ENCODE data around the gene PPP1R3E.
"Not testable (repeated sequence)": the region's sequence is repeated elsewhere in the genome, so short reads cannot be mapped to it uniquely, and the experiment has no call there.

Gene PPP1R3E

DNA sequence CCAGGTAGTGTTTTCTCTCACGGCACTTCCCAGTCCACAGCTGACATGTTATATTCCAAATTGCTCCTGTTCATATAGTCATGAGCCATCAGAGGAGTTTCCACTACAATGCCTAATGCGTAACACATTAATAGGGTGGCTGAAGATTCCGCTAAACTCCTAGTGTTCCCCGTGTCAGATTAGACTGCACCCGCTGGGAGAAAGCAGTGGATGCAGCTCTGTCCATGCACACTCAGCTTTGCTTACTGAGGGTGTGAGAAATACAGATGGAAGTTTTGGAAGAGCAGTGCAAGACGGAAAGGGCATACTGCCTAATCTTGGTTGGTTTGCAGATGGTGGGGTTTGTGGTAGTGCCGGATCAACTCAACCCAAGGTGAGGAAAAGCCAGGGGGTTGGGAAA, 5.6 kb downstream of the PPP1R3E start:
- no peak for DNase-seq

DNA sequence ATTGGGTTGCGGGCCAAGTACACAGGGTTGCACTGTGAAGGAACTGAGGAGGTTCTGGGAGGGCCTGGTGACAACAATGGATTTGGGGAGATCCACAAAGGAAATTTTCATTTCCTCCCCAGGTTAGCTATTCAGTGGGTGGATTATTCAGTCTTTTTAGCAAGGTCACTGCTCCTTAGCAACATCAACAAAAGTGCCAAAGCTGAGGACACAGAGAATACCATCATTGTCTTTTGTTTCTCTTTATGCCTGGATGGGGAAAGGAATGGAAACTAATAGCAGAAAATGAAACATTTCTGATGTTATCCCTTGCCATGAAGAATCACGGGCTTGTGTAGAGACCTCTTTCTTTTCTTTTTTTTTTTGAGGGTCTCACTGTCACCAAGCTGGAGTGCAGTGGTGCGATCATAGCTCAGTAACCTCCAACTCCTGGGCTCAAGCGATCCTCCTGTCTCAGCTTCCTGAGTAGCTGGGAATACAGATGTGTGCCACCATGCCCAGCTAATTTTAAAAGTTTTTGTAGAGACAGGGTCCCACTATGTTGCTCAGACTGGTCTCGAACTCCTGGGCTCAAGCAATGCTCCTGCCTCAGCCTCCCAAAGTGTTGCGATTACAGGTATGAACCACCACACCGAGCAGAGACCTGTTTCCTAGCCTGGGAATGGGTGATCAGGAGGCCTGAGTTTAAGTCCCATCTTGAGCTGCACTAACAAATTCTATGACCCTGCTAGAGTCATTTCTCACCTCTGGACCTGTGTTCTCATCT, 6.5 kb downstream of the PPP1R3E start:
- DNase-seq: no peak

DNA sequence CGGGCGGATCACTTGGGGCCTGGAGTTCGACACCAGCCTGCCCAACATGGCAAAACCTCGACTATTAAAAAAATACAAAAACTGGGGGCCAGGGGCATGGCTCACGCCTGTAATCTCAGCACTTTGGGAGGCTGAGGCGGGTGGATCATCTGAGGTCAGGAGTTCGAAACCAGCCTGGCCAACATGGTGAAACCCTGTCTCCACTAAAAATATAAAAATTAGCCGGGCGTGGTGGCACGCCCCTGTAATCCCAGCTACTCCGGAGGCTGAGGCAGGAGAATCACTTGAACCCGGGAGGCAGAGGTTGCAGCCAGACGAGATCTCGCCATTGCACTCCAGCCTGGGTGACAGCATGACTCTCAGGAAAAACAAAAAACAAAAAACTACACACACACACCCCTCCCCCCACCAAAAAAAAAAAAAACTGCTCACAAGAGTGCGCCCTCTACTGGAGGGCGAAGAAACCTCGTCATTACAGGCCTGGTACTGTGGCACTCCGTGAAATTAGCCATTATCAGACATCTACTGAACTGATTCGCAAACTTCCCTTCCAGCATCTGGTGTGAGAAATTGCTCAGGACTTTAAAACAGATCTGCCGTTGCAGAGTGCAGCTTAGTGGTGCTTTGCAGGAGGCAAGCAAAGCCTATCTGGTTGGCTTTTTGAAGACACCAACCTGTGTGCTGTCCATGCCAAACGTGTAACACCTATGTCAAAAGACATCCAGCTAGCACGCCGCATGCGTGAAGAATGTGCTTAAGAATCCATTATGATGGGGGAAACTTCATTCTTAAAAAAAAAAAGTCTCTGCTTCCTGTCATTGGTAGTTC, 7.7 kb downstream of the PPP1R3E start:
- DNase-seq: peak; percentile 44

DNA sequence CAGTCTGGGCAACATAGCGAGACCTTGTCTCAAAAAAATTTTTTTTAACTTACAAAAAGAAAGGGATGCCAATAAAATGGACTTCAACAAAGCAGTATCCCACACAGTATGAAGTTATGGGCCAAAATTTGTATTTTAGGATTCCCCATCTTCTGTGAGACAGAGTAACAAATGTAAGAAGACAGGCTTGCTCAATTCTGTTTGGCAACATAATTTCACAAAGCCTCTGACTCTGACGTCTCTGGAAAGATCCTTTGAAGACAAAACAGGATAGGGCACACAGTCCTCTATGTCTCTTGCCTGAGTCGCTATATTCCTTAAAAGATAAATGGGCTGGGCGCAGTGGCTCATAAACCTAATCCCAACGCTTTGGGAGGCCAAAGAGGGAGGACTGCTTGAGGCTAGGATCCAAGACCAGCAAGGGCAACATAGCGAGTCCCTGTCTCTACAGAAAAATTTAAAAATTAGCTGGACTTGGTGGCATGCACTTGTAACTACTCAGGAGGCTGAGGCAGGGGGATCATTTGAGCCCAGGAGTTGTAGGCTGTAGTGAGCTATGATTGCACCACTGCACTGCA, 15.7 kb downstream of the PPP1R3E start:
- no peak for DNase-seq

DNA sequence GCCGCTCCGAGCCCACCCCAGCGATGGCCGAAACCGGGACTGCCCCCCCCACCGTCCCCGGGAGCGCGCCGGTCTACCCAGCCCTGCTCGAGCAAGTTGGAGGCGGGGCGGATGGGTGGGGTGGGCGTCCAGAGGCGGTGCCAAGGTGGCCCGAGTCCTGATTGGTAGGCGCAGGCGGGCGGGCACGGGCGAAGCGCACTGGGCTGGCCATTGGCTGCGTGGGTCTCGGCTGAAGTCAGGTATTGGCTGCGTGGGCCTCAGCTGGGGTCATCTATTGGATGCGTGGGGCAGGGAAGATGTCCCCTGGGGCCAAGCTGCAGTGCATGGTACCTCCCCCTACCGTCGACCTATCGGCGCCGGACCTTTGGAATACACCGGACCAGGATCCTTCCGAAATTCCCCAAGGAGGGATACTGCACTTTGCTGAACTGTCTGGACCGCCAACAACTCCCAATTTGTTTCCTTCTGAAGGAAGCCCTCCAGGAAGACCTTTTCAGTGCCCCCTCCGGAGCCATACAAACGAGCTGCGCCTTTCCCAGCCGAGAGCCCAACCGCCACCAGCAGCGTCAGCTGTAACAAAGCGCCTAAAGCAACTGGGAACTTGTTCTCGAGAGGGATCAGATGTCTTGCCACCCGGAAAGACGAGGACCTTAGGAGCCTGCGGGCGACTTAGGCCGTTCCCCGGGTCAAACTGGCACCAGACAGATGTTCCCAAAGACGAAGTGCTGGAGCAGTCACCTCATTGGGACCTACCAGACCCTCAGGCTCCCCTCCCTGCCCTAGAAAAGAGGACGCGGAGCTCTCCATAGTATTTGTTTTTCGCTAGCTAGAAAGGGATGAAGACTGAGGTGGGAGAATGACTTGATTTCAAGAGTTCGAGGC, 16.4 kb downstream of the PPP1R3E start, which contains the start of gene HOMEZ:
HOMEZ (minus strand) TSS at position 113 of the 882 bp plus-strand sequence. CDS start 180 bp downstream, outside the sequence.
- DNase-seq: peak; percentile 98

- no peak for DNase-seq
These were observed 17.1 kb downstream of the PPP1R3E start for GRCh38 chr14:23285530-23286019.

- DNase-seq: no peak
These were observed 17.8 kb downstream of the PPP1R3E start for GRCh38 chr14:23284654-23285529.

DNA sequence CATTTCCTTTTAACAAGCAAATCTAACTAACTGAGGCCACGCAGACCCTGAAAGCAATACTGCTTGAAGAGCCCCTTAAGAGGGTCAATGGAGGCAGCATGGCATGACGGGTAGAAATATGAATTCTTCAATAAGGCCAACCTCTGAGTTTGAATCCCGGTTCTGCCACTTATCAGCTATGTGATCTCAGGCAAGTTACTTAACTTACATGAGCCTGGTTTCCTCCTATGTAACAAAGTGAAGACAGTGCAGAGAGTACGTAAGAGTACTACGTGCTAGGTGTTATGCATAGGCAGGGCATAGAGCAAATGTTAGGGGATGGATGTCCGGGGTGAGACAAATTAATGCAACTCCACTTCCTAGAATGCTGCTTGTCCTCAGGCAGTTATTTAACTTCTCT, 21.4 kb downstream of the PPP1R3E start:
- no peak for DNase-seq

- DNase-seq: not testable (repeated sequence)
These were observed 24.7 kb downstream of the PPP1R3E start for GRCh38 chr14:23277928-23278327.

GRCh38 chr14:23277189-23277588, 25.5 kb downstream of the PPP1R3E start:
- DNase-seq: no peak

DNA sequence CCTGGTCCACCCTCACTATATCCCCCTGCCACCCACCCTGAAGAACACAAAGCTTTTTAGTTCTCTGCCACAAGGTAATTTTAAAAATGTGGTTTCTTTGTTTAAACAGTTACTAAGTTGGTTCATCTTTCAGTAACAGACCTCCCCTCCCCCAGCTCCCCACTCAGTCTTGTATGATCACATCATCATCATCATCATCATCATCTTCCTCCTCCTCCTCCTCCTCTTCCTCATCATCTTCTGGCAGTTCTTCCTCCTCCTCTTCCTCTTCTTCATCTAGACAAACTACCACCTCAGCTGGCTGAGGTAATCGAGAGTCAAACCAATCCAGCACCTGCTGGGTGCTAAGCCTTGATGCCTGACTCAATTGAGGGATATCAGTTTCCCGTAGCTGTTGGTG, 27.2 kb downstream of the PPP1R3E start:
- no peak for DNase-seq

DNA sequence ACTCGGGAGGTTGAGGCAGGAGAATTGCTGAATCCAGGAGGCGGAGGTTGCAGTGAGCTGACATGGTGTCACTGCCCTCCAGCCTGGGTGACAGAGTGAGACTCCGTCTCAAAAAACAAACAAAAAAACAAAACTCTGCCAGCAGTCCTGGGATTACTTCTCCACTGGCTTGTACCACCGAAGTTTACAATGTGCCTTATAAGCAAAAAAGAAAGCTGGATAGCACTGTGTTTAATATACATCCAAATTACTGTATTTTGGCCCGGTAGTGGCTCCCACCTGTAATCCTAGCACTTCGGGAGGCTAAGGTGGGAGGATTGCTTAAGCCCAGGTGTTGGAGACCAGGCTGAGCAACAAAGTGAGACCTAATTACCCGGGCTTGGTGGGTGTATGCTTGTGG, 33.5 kb downstream of the PPP1R3E start:
- no peak for DNase-seq

- DNase-seq: not testable (repeated sequence)
These were observed 41.8 kb downstream of the PPP1R3E start for GRCh38 chr14:23260849-23261248.

DNA sequence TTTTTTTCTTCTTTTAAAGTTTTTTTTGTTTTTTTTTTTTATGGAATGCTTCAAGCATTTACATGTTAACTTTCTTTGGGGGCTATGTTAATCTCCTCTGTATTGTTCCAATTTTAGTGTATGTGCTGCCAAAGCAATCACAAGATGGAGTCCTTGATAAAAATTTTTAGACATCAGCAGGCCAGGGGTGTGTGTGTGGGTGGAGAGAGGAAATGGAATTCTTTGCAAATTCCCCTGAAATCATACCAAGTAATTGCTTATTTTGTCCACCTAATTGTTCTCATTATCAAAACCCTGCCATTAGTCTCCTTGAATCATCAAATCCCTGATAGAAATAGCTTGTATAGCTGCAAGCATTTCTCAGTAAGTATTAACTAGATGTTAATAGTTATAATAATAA, 43.2 kb downstream of the PPP1R3E start:
- DNase-seq: no peak

DNA sequence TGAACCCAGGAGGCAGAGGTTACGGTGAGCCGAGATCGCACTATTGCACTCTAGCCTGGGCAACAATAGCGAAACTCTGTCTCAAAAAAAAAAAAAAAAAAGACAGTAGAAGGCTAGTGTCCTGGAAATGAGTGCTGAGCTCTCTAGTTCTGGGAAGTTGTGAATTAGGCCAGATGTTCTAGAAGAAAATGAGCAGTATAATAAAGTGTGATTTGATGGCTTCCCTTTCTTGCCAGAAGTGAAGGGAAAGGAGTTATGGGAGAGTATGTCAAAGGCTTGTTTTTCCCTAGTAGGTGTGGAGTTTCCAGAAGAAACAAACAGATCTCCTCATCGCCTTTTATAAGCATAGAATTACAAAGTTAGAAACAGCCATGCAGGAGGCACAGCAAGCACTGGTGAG, 44.4 kb downstream of the PPP1R3E start:
- no peak for DNase-seq

GRCh38 chr14:23252420-23253333, 50.0 kb downstream of the PPP1R3E start:
- no peak for DNase-seq

DNA sequence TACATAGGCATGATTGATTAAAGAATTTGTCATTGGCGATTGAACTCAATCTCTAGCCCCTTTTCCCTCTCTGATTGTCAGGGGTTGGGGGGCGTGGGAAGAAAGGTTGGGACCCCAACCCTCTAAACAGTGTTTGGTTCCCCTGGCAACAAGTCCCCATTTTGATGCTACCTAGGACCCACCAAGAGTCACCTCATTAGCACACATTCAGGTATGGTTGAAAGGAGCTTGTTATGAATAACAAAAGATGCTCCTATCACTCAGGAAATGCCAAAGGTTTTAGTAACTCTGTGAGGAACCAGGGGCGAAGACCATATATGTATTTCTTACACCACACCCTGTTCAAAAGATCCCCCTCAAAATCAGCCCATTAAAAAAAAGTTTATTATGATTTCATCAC, 50.7 kb downstream of the PPP1R3E start:
- no peak for DNase-seq

- DNase-seq: no peak
These were observed 52.8 kb downstream of the PPP1R3E start for GRCh38 chr14:23249824-23250223.

DNA sequence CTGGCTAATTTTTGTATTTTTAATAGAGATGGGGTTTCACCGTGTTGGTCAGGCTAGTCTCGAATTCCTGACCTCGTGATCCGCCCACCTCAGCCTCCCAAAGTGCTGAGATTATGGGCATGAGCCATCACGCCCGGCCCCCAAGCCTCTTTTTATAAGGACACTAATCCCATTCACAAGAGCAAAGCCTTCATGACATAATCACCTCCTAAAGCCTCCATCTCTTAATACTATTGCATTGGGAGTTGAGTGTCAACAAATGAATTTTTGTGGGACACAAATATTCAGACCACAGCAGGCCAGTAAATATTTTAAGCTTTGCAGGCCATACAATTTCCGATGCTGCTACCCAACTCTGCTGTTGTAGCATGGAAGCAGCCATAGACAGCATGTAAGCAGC, 54.1 kb downstream of the PPP1R3E start:
- DNase-seq: no peak
